HepG2 (cell line): ENCODE data around the gene CREM. TPM values are rescaled to one million over a fixed set of nuclear protein-coding genes. Genes with fewer than 3 reads are reported as not detected.

Experiments used
- ELF1 ChIP-seq: sonication (generic); formaldehyde crosslinking; IDR thresholded peaks from 2 replicates; pipeline ENCODE4 v1.4.0; 2020; ENCODE audit warnings: missing genetic modification reagents
- KDM6A ChIP-seq: IDR thresholded peaks from 2 replicates; pipeline ENCODE4 v1.6.1; 2016; ENCODE audit warnings: low read depth
- MIER3 ChIP-seq: IDR thresholded peaks from 2 replicates; pipeline ENCODE4 v1.6.1; 2016; ENCODE audit warnings: missing compliant biosample characterization, borderline replicate concordance
- NFE2L1 ChIP-seq: sonication (generic); formaldehyde crosslinking; IDR thresholded peaks from 2 replicates; pipeline ENCODE4 v1.4.0; 2020; ENCODE audit warnings: missing genetic modification reagents, mild to moderate bottlenecking, borderline replicate concordance
- PHF20 ChIP-seq: sonication (generic); formaldehyde crosslinking; IDR thresholded peaks from 2 replicates; pipeline ENCODE4 v1.5.0; 2020; ENCODE audit warnings: mild to moderate bottlenecking, missing genetic modification reagents
- SALL2 ChIP-seq: sonication (generic); formaldehyde crosslinking; IDR thresholded peaks from 2 replicates; pipeline ENCODE4 v1.8.1; 2023; ENCODE audit warnings: mild to moderate bottlenecking, missing genetic modification reagents, inconsistent platforms
- ZC3H13 ChIP-seq: sonication (generic); formaldehyde crosslinking; IDR thresholded peaks from 2 replicates; pipeline ENCODE4 v1.8.1; 2023; ENCODE audit warnings: mild to moderate bottlenecking, missing genetic modification reagents, moderate library complexity
- ZFP37 ChIP-seq: sonication (generic); formaldehyde crosslinking; IDR thresholded peaks from 2 replicates; pipeline ENCODE4 v1.4.0; 2020; ENCODE audit warnings: missing genetic modification reagents, borderline replicate concordance
- ZNF318 ChIP-seq: sonication (generic); formaldehyde crosslinking; IDR thresholded peaks from 2 replicates; pipeline ENCODE4 v1.4.0; 2020; ENCODE audit warnings: mild to moderate bottlenecking, missing genetic modification reagents
- ZNF737 ChIP-seq: sonication (generic); formaldehyde crosslinking; IDR thresholded peaks from 2 replicates; pipeline ENCODE4 v1.5.0; 2020; ENCODE audit warnings: missing genetic modification reagents, mild to moderate bottlenecking, borderline replicate concordance
- ZNF777 ChIP-seq: sonication (generic); formaldehyde crosslinking; IDR thresholded peaks from 2 replicates; pipeline ENCODE4 v1.4.0; 2020; ENCODE audit warnings: missing genetic modification reagents
- polyA plus RNA-seq, 8 experiments: library from polyadenylated mRNA; depleted of rRNA in 3 of 8; stranded (reverse) in 7 of 8; unstranded in 1 of 8; fragments of >200 nt; fragmentation: Illumina TruSeq in 4 of 8; extraction: Trizol in 4 of 8; gene quantifications; 2 replicates each; pipeline versions ENCODE4 v1.2.1 to v1.2.3, GENCODE V29; 2011 to 2016; ENCODE audit warnings: low read depth in 4 of 8, missing spikeins in 1 of 8, mixed read lengths in 1 of 8; ENCODE audit not compliant: insufficient read depth in 1 of 8
- total RNA-seq, 5 experiments: library from RNA; depleted of rRNA; stranded (reverse); fragments of >200 nt; fragmentation: Illumina TruSeq; extraction: Trizol; gene quantifications; 2 replicates each; pipeline ENCODE4 v1.2.3, GENCODE V29; 2016; ENCODE audit warnings: low read depth in 1 of 5
- TF ChIP-seq, protein P1 (sequence below): IDR thresholded peaks from 2 replicates; pipeline ENCODE4 v1.4.0; 2020; ENCODE audit warnings: mild to moderate bottlenecking, missing genetic modification reagents

The CREM gene
- total and polyA plus RNA-seq, 2 of the 13 experiments (the other 11 are each of a cell fraction or from before 2014, with no cell fraction given), result 21.3 to 25.4 TPM

DNA sequence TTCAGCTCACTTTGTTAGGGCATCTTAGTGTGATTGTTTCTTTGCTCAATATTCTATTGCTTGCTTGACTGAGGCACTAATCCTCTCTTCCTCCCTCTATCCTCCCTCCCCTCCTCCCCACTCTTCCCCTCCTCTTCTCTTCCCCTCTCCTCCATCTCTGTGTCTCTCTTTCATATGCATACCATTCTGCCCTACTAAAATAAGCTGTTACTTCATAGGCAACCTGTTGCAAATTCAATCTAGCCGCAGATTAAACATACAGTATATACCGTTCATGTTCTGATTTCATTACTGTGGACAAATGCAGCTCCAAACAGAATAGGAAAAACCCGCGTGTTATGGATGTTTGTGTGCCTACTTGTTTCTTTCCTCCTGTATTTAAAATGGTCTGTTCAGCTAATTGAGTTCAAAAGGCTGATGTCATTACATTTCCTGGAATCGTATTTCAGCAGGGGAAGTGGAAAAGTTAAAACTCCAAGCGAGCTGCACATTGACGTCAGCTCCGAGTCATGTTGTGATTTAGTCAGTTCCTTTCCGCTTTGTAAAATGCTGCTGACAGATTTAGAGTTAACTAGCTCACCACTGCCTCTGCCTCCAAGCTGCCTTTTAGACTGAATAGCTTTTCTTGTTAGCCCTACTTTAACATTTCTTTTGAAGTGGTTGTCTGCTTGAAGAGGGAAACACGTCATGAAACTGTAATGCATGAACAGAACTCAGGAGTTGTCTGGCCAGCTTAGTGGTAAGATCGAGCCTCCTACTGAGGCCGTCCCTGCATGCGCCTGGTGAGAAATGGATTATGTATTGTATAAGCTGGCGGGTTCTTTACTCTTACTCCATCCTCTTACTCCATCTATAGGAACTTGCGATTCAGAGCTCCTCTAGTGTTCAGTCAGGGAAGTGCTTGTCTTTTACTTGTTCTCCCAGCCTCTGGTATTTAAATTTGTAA, 69.0 kb downstream of the CREM start (continued):
- TF ChIP-seq ZNF318 (CRISPR knock-in tag) (no peak), KDM6A (CRISPR knock-in tag) (no peak), MIER3 (CRISPR knock-in tag) (0 out of 2 replicates have a peak, but pooled peaks have one; percentile 34), PHF20 (CRISPR knock-in tag) (no peak), SALL2 (CRISPR knock-in tag) (no peak), ZNF737 (no peak), ELF1 (CRISPR knock-in tag) (no peak), ZFP37 (CRISPR knock-in tag) (no peak), NFE2L1 (CRISPR knock-in tag) (no peak), ZC3H13 (no peak), ZNF777 (CRISPR knock-in tag) (no peak)
- TF ChIP-seq, protein P1, sequence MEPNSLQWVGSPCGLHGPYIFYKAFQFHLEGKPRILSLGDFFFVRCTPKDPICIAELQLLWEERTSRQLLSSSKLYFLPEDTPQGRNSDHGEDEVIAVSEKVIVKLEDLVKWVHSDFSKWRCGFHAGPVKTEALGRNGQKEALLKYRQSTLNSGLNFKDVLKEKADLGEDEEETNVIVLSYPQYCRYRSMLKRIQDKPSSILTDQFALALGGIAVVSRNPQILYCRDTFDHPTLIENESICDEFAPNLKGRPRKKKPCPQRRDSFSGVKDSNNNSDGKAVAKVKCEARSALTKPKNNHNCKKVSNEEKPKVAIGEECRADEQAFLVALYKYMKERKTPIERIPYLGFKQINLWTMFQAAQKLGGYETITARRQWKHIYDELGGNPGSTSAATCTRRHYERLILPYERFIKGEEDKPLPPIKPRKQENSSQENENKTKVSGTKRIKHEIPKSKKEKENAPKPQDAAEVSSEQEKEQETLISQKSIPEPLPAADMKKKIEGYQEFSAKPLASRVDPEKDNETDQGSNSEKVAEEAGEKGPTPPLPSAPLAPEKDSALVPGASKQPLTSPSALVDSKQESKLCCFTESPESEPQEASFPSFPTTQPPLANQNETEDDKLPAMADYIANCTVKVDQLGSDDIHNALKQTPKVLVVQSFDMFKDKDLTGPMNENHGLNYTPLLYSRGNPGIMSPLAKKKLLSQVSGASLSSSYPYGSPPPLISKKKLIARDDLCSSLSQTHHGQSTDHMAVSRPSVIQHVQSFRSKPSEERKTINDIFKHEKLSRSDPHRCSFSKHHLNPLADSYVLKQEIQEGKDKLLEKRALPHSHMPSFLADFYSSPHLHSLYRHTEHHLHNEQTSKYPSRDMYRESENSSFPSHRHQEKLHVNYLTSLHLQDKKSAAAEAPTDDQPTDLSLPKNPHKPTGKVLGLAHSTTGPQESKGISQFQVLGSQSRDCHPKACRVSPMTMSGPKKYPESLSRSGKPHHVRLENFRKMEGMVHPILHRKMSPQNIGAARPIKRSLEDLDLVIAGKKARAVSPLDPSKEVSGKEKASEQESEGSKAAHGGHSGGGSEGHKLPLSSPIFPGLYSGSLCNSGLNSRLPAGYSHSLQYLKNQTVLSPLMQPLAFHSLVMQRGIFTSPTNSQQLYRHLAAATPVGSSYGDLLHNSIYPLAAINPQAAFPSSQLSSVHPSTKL (CRISPR knock-in tag), result 0 out of 2 replicates have a peak, but pooled peaks have one; percentile 42
